ENCODE measurements around the gene ANXA6. TPM values are rescaled to one million over a fixed set of nuclear protein-coding genes. Genes with fewer than 3 reads are reported as not detected.

ANXA6 gene
- total and polyA plus RNA-seq, 2 experiments from 2014 or later, result 404 to 628 TPM

DNA sequence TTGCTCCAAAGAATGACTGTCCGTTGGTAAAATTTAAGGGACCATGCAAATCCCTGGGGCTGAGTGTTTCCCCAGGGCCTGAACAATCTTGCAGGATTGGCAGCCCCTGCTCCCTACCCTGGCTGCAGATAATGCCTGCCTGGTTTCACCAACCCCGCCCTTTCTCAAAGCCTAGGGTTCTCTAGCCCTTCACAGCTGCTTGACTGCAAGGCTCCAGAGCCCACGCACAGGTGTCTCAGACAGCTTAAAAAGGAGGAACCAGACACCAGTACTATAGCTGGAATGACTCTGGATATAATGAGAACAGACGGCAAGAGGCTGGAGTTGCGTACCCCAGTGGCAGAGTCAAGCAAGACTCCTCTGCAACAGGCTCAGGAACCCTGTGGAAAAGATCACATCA, 51.5 kb downstream of the ANXA6 start:
- Histone ChIP-seq H3K36me3 (peaks cover 78% of the 10 kb centered on the region), H3K9me3 (ENCODE audit: low read depth) (no peaks in the 10 kb centered on the region), H3K27ac (no peak overlapping the region), H3K4me3 (no peak overlapping the region), H3K4me1 (ENCODE audit: low read depth) (peaks cover 8% of the 10 kb centered on the region), H3K27me3 (no peaks in the 10 kb centered on the region)
- TF ChIP-seq, protein P1, sequence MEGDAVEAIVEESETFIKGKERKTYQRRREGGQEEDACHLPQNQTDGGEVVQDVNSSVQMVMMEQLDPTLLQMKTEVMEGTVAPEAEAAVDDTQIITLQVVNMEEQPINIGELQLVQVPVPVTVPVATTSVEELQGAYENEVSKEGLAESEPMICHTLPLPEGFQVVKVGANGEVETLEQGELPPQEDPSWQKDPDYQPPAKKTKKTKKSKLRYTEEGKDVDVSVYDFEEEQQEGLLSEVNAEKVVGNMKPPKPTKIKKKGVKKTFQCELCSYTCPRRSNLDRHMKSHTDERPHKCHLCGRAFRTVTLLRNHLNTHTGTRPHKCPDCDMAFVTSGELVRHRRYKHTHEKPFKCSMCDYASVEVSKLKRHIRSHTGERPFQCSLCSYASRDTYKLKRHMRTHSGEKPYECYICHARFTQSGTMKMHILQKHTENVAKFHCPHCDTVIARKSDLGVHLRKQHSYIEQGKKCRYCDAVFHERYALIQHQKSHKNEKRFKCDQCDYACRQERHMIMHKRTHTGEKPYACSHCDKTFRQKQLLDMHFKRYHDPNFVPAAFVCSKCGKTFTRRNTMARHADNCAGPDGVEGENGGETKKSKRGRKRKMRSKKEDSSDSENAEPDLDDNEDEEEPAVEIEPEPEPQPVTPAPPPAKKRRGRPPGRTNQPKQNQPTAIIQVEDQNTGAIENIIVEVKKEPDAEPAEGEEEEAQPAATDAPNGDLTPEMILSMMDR (IDR thresholded peaks at IDR 0.05; ENCODE audit: low read depth, low read length), result no peak
- DNase-seq (ENCODE audit: low read depth in 1 of 2, low spot score in 1 of 2), result no peak

DNA sequence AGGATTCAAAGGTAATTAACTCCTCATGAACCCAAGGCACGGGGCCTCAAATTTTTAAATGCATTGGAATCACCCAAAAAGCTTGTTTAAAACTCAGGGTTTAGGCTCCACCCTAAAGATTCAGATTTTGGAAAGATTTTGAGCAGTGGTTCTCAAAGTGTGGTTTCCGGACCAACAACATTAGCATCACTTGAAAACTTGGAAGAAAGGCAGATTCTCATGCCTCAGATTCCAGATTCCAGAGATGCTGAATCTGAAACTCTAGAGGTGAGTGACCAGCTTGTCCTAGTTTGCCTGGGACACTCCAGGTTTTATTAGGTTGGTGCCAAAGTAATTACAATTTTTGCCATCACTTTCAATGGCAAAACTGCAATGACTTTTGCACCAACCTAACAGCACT, 52.0 kb downstream of the ANXA6 start:
- Histone ChIP-seq H3K27me3 (no peaks in the 10 kb centered on the region), H3K9me3 (ENCODE audit: low read depth) (no peaks in the 10 kb centered on the region), H3K4me1 (ENCODE audit: low read depth) (peaks cover 13% of the 10 kb centered on the region), H3K4me3 (no peak overlapping the region), H3K36me3 (peaks cover 77% of the 10 kb centered on the region), H3K27ac (no peak overlapping the region)
- TF ChIP-seq, protein P1 (IDR thresholded peaks at IDR 0.05; ENCODE audit: low read depth, low read length), result no peak
- DNase-seq (ENCODE audit: low read depth in 1 of 2, low spot score in 1 of 2), result no peak

DNA sequence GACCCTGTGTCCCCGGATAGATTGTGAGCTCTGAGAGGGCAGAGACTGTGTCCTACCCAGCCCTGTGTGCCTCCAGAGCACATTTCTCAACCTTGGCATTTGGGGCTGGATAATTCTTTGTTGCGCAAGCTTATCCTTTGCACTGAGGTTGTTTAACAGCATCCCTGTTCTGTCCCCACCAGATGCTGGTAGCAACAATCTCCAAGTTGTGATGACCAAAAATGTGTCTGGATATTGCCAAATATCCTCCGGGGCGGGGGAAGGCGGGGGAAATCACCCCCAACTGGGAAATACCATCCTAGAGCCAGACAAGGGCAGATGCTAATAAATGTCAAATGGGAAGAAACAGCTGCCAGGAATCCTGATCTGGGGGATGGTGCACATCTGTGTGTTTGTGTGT, 52.8 kb downstream of the ANXA6 start:
- peaks cover 69% of the 10 kb centered on the region for H3K36me3 ChIP-seq
- peaks cover 21% of the 10 kb centered on the region for H3K4me1 ChIP-seq (ENCODE audit: low read depth)
- TF ChIP-seq, protein P1 (IDR thresholded peaks at IDR 0.05; ENCODE audit: low read depth, low read length), result no peak
- no peak overlapping the region for H3K27ac ChIP-seq
- peak in 1 of 2 donors; percentile 95 for DNase-seq (ENCODE audit: low read depth in 1 of 2, low spot score in 1 of 2)
- no peaks in the 10 kb centered on the region for H3K9me3 ChIP-seq (ENCODE audit: low read depth)
- no peak overlapping the region for H3K4me3 ChIP-seq
- H3K27me3 ChIP-seq, result no peaks in the 10 kb centered on the region

DNA sequence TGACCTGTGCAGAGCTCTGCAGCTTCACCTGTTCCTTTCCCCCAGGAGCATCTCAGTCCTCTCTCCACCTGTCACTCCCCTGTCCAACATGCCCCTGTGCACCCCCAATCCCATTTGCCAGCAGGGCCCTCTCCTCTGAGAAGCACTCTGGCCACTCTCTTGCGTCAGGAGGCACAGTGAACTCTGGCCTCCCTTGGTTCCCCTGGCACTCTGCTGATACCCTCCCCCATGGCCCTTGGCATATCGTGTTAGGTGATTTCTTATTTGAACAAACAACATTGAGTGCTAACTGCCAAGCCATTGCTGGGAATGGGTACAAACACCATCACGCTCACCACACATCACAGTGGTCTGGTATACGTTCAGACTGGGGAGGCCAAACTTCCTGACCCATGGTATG, 55.8 kb downstream of the ANXA6 start:
- Histone ChIP-seq H3K27me3 (no peaks in the 10 kb centered on the region), H3K4me1 (ENCODE audit: low read depth) (peaks cover 26% of the 10 kb centered on the region), H3K4me3 (no peak overlapping the region), H3K36me3 (peaks cover 38% of the 10 kb centered on the region), H3K9me3 (ENCODE audit: low read depth) (no peaks in the 10 kb centered on the region), H3K27ac (peak overlapping the region; percentile 73)
- DNase-seq (ENCODE audit: low read depth in 1 of 2, low spot score in 1 of 2), result no peak
- TF ChIP-seq, protein P1 (IDR thresholded peaks at IDR 0.05; ENCODE audit: low read depth, low read length), result no peak

DNA sequence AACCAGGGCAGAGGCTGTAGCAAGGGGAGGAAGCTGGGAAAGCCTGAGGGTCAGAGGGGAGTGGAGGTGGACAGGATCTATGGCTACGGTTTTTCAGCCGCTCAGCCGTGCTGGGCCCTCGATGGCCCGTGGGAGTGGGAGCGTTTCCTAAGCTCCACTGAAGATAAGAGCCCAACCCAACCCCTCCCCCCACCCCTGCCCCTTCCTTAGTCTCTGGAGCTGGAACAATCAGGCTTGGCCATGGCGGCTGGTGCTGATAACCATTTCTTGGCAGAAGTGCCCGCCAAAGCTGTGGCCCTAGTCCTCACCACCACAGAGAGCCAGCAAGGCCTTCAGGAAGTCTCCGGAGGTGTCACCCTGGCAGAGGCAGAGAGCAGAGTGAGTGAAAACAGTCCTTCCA, 56.4 kb downstream of the ANXA6 start:
- H3K4me1 ChIP-seq (ENCODE audit: low read depth), result peaks cover 27% of the 10 kb centered on the region
- no peak for DNase-seq (ENCODE audit: low read depth in 1 of 2, low spot score in 1 of 2)
- H3K4me3 ChIP-seq, result no peak overlapping the region
- H3K27ac ChIP-seq, result peak overlapping the region; percentile 73
- H3K27me3 ChIP-seq, result no peaks in the 10 kb centered on the region
- peaks cover 35% of the 10 kb centered on the region for H3K36me3 ChIP-seq
- no peaks in the 10 kb centered on the region for H3K9me3 ChIP-seq (ENCODE audit: low read depth)
- TF ChIP-seq, protein P1 (IDR thresholded peaks at IDR 0.05; ENCODE audit: low read depth, low read length), result no peak

DNA sequence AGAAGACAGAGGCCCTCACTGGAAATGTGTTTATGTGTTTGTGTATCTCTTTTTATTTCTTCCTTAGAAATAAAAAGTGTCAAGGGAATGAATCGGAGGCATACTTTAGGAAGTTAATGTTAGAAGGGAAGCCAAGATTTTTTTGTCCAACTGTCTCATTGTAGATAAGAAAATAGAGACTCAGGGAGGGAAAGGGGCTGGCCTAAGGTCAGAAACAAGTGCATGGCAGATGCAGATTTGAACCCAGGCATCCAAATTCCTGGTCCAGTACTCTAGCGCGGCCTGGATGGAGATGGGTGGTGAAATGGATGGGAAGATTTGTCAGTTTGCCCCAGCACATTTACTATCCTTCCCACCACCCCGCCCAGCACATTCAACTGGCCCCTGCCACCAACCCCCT, 56.9 kb downstream of the ANXA6 start:
- TF ChIP-seq, protein P1 (IDR thresholded peaks at IDR 0.05; ENCODE audit: low read depth, low read length), result no peak
- no peak for DNase-seq (ENCODE audit: low read depth in 1 of 2, low spot score in 1 of 2)
- H3K27me3 ChIP-seq, result no peaks in the 10 kb centered on the region
- peak overlapping the region; percentile 73 for H3K27ac ChIP-seq
- H3K4me3 ChIP-seq, result no peak overlapping the region
- peaks cover 31% of the 10 kb centered on the region for H3K4me1 ChIP-seq (ENCODE audit: low read depth)
- H3K9me3 ChIP-seq (ENCODE audit: low read depth), result no peaks in the 10 kb centered on the region
- H3K36me3 ChIP-seq, result peaks cover 31% of the 10 kb centered on the region

Measured in cardiac muscle cell (in vitro differentiated cells and primary cell).